ENCODE measurements around the gene GGA2. TPM values are rescaled to one million over a fixed set of nuclear protein-coding genes. Genes with fewer than 3 reads are reported as not detected.
"Not testable (repeated sequence)": the region's sequence is repeated elsewhere in the genome, so short reads cannot be mapped to it uniquely, and the experiment has no call there.

Gene GGA2
- total RNA-seq, 2 experiments from 2014 or later = 111 to 118 TPM

- not testable (repeated sequence) for H3K4me3 Mint-ChIP-seq; H3K27me3 Mint-ChIP-seq (ENCODE audit: low read depth); ATAC-seq; DNase-seq; H3K9me3 Mint-ChIP-seq (ENCODE audit: insufficient read depth); H3K27ac Mint-ChIP-seq; H3K4me1 Mint-ChIP-seq (ENCODE audit: low read depth)
- ChIA-PET POLR2A (interaction anchor here (1.0 kb wide), 1 partner anchor 10 kb away, joined by 3 read pairs; the partner anchor contains the start of gene COG7), CTCF (interaction anchor here (1.0 kb wide), 2 partner anchors 27 to 29 kb away, joined by 3 read pairs; no protein-coding TSS in a partner anchor)
- H3K36me3 Mint-ChIP-seq (ENCODE audit: low read depth) = peaks cover 13% of the 10 kb centered on the region
These were observed 47.3 kb downstream of the GGA2 start for GRCh38 chr16:23462994-23463393.

GRCh38 chr16:23453338-23454052 is 56.8 kb downstream of the GGA2 start:
- DNase-seq = no peak
- ATAC-seq = no peak
- H3K4me1 Mint-ChIP-seq (ENCODE audit: low read depth) = peaks cover 18% of the 10 kb centered on the region
- H3K4me3 Mint-ChIP-seq = peak overlapping the region; percentile 89
- peak overlapping the region; percentile 82 for H3K27ac Mint-ChIP-seq
- POLR2A ChIA-PET = interaction anchor here (0.7 to 1.2 kb wide), 3 partner anchors 10 to 64 kb away, joined by 3 to 4 read pairs (median 4); no protein-coding TSS in a partner anchor
- H3K9me3 Mint-ChIP-seq (ENCODE audit: insufficient read depth) = no peaks in the 10 kb centered on the region
- CTCF ChIA-PET = interaction anchor here (2.6 kb wide), 1 partner anchor 18 kb away, joined by 18 read pairs; no protein-coding TSS in a partner anchor
- no peaks in the 10 kb centered on the region for H3K27me3 Mint-ChIP-seq (ENCODE audit: low read depth)
- H3K36me3 Mint-ChIP-seq (ENCODE audit: low read depth) = no peaks in the 10 kb centered on the region

GRCh38 chr16:23452572-23453337 is 57.5 kb downstream of the GGA2 start, which contains the start of gene COG7:
Gene COG7, minus strand, starts transcription at chr16:23453189. Its CDS starts 195 bp downstream, at chr16:23452994.
- Mint-ChIP-seq H3K9me3 (ENCODE audit: insufficient read depth) (no peaks in the 10 kb centered on the region), H3K4me1 (ENCODE audit: low read depth) (peaks cover 18% of the 10 kb centered on the region), H3K27ac (peak within 1 kb of the TSS; percentile 82), H3K4me3 (peak within 1 kb of the TSS; percentile 89), H3K36me3 (ENCODE audit: low read depth) (no peaks in the 10 kb centered on the region), H3K27me3 (ENCODE audit: low read depth) (no peaks in the 10 kb centered on the region)
- ChIA-PET POLR2A (interaction anchor here (0.7 to 0.8 kb wide), 2 partner anchors 10 to 11 kb away, joined by 3 to 4 read pairs; no protein-coding TSS in a partner anchor), CTCF (interaction anchor here (1.0 to 2.6 kb wide), 2 partner anchors 17 to 19 kb away, joined by 3 to 18 read pairs; no protein-coding TSS in a partner anchor)
- ATAC-seq (peak; percentile 91), DNase-seq (peak; percentile 90)

GRCh38 chr16:23452221-23452571 is 58.1 kb downstream of the GGA2 start:
- CTCF ChIA-PET = interaction anchor here (1.0 to 2.6 kb wide), 3 partner anchors 17 to 19 kb away, joined by 3 to 18 read pairs (median 3); no protein-coding TSS in a partner anchor
- DNase-seq (no peak), ATAC-seq (no peak)
- Mint-ChIP-seq H3K27ac (peak overlapping the region; percentile 82), H3K4me3 (peak overlapping the region; percentile 89), H3K27me3 (ENCODE audit: low read depth) (no peaks in the 10 kb centered on the region), H3K9me3 (ENCODE audit: insufficient read depth) (no peaks in the 10 kb centered on the region), H3K4me1 (ENCODE audit: low read depth) (peaks cover 18% of the 10 kb centered on the region), H3K36me3 (ENCODE audit: low read depth) (no peaks in the 10 kb centered on the region)
- POLR2A ChIA-PET = interaction anchor here (0.5 kb wide), 1 partner anchor 607 kb away, joined by 4 read pairs; no protein-coding TSS in a partner anchor

- Mint-ChIP-seq H3K4me1 (ENCODE audit: low read depth) (peaks cover 19% of the 10 kb centered on the region), H3K4me3 (no peak overlapping the region), H3K27me3 (ENCODE audit: low read depth) (no peaks in the 10 kb centered on the region), H3K36me3 (ENCODE audit: low read depth) (peaks cover 7% of the 10 kb centered on the region), H3K27ac (no peak overlapping the region), H3K9me3 (ENCODE audit: insufficient read depth) (no peaks in the 10 kb centered on the region)
- POLR2A ChIA-PET = no interaction called here
- ATAC-seq = no peak
- CTCF ChIA-PET = interaction anchor here (4.8 kb wide), 1 partner anchor 13 kb away, joined by 39 read pairs; no protein-coding TSS in a partner anchor
- DNase-seq = no peak
These were observed 61.9 kb downstream of the GGA2 start for GRCh38 chr16:23448392-23448791.

- not testable (repeated sequence) for H3K4me1 Mint-ChIP-seq (ENCODE audit: low read depth); ATAC-seq; H3K27ac Mint-ChIP-seq; H3K9me3 Mint-ChIP-seq (ENCODE audit: insufficient read depth); H3K4me3 Mint-ChIP-seq; DNase-seq; H3K27me3 Mint-ChIP-seq (ENCODE audit: low read depth)
- CTCF ChIA-PET = interaction anchor here (1.0 to 6.1 kb wide), 6 partner anchors 11 to 542 kb away, joined by 3 to 101 read pairs (median 12); partner anchors contain the start of genes NDUFAB1 and SCNN1G
- POLR2A ChIA-PET = interaction anchor here (0.5 kb wide), 1 partner anchor 782 kb away, joined by 3 read pairs; no protein-coding TSS in a partner anchor
- peaks cover 19% of the 10 kb centered on the region for H3K36me3 Mint-ChIP-seq (ENCODE audit: low read depth)
These were observed 72.8 kb downstream of the GGA2 start for GRCh38 chr16:23437542-23437941.

GRCh38 chr16:23436951-23437350 is 73.3 kb downstream of the GGA2 start:
- ATAC-seq (no peak), DNase-seq (no peak)
- H3K27me3 Mint-ChIP-seq (ENCODE audit: low read depth) = no peaks in the 10 kb centered on the region
- peaks cover 19% of the 10 kb centered on the region for H3K36me3 Mint-ChIP-seq (ENCODE audit: low read depth)
- no peaks in the 10 kb centered on the region for H3K9me3 Mint-ChIP-seq (ENCODE audit: insufficient read depth)
- no peak overlapping the region for H3K27ac Mint-ChIP-seq
- no peak overlapping the region for H3K4me3 Mint-ChIP-seq
- ChIA-PET CTCF (interaction anchor here (1.0 to 6.1 kb wide), 9 partner anchors 12 to 542 kb away, joined by 3 to 101 read pairs (median 9); partner anchors contain the start of genes NDUFAB1 and SCNN1G), POLR2A (interaction anchor here (0.5 kb wide), 1 partner anchor 783 kb away, joined by 3 read pairs; no protein-coding TSS in a partner anchor)
- H3K4me1 Mint-ChIP-seq (ENCODE audit: low read depth) = no peaks in the 10 kb centered on the region

GRCh38 chr16:23435500-23435899 is 74.8 kb downstream of the GGA2 start:
- peak; percentile 81 for DNase-seq
- Mint-ChIP-seq H3K36me3 (ENCODE audit: low read depth) (peaks cover 23% of the 10 kb centered on the region), H3K9me3 (ENCODE audit: insufficient read depth) (no peaks in the 10 kb centered on the region), H3K4me1 (ENCODE audit: low read depth) (no peaks in the 10 kb centered on the region), H3K4me3 (no peak overlapping the region), H3K27ac (no peak overlapping the region), H3K27me3 (ENCODE audit: low read depth) (no peaks in the 10 kb centered on the region)
- ATAC-seq = peak; percentile 95
- POLR2A ChIA-PET = no interaction called here
- CTCF ChIA-PET = interaction anchor here (0.5 to 6.1 kb wide), 52 partner anchors 8 to 545 kb away, joined by 3 to 101 read pairs (median 4); partner anchors contain the start of genes COG7, EARS2, NDUFAB1 and SCNN1G

GRCh38 chr16:23434380-23434779 is 75.9 kb downstream of the GGA2 start:
- ATAC-seq (no peak), DNase-seq (peak; percentile 50)
- POLR2A ChIA-PET = no interaction called here
- Mint-ChIP-seq H3K27me3 (ENCODE audit: low read depth) (no peaks in the 10 kb centered on the region), H3K4me1 (ENCODE audit: low read depth) (no peaks in the 10 kb centered on the region), H3K9me3 (ENCODE audit: insufficient read depth) (no peaks in the 10 kb centered on the region), H3K4me3 (no peak overlapping the region), H3K27ac (no peak overlapping the region), H3K36me3 (ENCODE audit: low read depth) (peaks cover 25% of the 10 kb centered on the region)
- CTCF ChIA-PET = interaction anchor here (0.7 to 6.1 kb wide), 36 partner anchors 10 to 538 kb away, joined by 3 to 101 read pairs (median 4); partner anchors contain the start of genes CHP2, GGA2, NDUFAB1 and SCNN1G

- no peak for ATAC-seq
- H3K36me3 Mint-ChIP-seq (ENCODE audit: low read depth) = peaks cover 22% of the 10 kb centered on the region
- no peak overlapping the region for H3K27ac Mint-ChIP-seq
- ChIA-PET POLR2A (interaction anchor here (0.8 kb wide), 1 partner anchor 24 kb away, joined by 3 read pairs; no protein-coding TSS in a partner anchor), CTCF (interaction anchor here (0.7 to 6.1 kb wide), 18 partner anchors 9 to 537 kb away, joined by 3 to 101 read pairs (median 4); partner anchors contain the start of genes GGA2 and SCNN1G)
- no peak for DNase-seq
- H3K4me1 Mint-ChIP-seq (ENCODE audit: low read depth) = no peaks in the 10 kb centered on the region
- H3K27me3 Mint-ChIP-seq (ENCODE audit: low read depth) = no peaks in the 10 kb centered on the region
- H3K9me3 Mint-ChIP-seq (ENCODE audit: insufficient read depth) = no peaks in the 10 kb centered on the region
- no peak overlapping the region for H3K4me3 Mint-ChIP-seq
These were observed 76.9 kb downstream of the GGA2 start for GRCh38 chr16:23433261-23433920.
